CD4-positive, alpha-beta T cell treated with Interleukin-4 for 1 hour (primary cell): ENCODE data around the gene CAMK2A.
"Not testable (repeated sequence)": the region's sequence is repeated elsewhere in the genome, so short reads cannot be mapped to it uniquely, and the experiment has no call there.

Experiments
- DNase-seq, 2 donors: peaks; one replicate each; pipeline ENCODE4 v3.0.0-alpha.2; 2020 to 2022

The CAMK2A gene

GRCh38 chr5:150234576-150235499, 54.7 kb downstream of the CAMK2A start:
- no peak for DNase-seq

DNA sequence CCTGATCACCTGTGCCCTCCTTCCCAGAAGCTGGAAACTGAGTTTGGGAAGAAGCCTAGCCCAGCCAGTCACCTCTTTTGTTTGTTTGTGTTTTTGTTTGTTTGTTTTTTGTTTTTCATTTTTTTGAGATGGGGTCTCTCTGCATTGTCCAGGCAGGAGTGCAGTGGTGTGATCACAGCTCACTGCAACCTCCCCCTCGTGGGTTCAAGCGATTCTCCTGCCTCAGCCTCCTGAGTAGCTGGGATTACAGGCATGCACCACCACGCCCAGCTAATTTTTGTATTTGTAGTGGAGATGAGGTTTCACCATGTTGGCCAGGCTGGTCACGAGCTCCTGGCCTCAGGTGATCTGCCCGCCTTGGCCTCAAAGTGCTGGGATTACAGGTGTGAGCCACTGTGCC, 55.9 kb downstream of the CAMK2A start:
- not testable (repeated sequence) for DNase-seq

DNA sequence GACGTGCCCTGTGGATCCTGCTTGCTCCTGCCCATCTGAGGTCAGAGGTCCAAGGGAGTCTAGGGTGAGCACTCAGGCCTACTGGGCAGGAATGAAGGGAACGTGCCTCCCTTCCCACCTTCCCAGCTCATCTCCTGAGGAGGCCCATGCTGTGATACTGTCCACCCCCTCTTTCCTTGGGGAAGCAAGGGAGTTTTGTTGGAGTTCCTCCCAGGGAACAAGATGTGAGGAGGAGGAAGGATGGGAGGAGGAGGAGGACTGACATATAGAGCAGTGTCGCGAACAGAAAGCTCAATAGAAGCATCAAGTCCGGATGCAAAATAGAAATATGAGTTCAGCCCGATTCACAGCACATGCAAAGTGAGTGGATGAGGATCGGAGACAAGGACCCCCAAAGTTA, 58.7 kb downstream of the CAMK2A start:
- no peak for DNase-seq

GRCh38 chr5:150229571-150229970, 60.0 kb downstream of the CAMK2A start:
- DNase-seq: no peak

DNA sequence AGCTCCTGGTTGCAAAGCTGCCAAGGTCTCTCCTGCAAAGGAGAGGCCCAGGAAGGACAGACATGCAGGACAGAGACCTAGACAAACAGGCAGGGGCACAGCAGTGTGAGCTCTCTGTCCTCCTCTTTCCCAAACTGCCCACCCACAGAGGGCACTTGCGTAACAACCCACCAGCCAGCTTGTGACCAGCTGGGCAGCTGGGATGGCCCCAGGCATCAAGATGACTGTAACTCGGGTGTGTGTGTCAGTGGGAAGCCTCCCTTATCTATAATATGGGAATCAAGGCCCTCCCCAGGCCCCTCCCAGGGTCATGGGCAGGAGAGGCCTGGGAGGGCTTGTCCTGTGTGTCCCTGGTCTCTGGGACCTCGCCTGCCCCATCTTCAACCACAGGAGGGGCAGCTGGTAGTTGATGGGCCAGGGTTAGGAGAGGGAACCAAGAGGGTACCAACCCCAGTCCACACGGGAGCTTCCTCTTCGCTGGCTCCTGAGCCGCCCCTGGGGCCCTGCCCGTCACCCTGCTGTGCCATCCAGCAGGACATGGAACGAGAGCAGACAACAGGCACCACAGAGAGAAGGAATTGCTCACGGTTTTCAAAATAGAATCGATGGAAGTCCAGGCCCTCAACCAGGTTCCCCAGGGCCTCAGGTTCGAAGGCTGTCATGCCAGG, 61.8 kb downstream of the CAMK2A start:
- DNase-seq: no peak

DNA sequence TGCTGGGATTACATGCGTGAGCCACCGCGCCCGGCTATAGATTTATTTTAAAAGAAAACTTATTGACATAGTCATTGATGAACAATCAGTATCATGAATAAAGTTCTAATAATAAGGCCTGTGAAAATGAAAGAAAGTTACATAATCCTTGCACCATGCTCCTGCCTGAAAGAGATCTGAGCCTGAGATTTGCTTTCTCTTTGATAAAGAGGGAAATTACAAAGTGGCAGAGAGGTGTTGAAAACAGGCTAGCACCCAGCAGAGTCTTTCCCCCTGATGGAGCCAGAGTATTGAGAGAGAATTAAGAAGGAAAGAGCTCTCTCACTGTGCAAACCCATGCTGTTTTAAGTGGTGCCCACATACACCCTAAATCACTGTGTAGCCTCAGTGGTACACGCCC, 62.5 kb downstream of the CAMK2A start:
- DNase-seq: no peak

DNA sequence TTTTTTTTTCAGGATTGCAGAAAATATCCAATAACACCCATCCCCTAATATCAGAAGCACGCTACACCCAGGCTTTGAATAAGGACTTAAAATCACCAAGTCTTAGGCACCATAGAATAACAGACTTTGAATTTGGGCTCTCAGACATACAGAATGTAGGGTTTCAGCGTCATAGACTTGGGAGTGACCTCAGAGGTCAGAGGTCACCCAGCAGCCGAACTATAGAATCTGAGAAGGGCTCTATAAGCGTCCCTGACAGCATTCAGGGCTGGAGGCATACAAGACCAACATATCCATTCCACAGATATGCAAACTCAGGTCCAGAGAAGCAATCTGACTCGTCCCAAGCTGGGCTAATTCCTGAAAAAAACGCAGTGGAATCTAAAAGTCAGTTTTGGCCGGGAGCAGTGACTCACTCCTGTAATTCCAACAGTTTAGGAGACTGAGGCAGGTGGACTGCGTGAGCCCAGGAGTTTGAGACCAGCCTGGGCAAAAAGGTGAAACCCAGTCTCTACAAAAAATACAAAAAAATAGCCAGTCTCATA, 65.0 kb downstream of the CAMK2A start:
- DNase-seq: no peak

GRCh38 chr5:150223474-150223873, 66.1 kb downstream of the CAMK2A start:
- no peak for DNase-seq

- DNase-seq: no peak
These were observed 66.7 kb downstream of the CAMK2A start for GRCh38 chr5:150222906-150223305.

DNA sequence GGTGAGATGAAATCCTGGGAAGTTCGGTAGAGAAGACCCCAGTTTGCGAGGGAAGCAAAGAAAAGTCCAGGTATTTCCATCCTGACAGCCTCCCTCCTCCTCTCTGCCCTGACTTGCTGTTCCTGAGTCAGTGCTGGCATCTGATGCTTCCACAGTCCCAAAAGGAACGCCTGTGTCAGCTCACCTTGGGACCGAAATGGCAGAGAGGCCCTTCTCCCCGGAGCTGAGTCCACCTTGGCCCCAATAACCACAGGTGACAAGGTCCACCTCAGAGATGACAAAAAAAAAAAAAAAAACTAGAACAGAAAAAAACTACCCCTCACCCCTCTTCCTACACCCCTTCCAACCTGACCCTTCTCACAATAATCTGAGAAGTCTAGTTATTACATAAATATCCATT, 68.1 kb downstream of the CAMK2A start:
- no peak for DNase-seq

GRCh38 chr5:150219861-150220260, 69.7 kb downstream of the CAMK2A start:
- no peak for DNase-seq

DNA sequence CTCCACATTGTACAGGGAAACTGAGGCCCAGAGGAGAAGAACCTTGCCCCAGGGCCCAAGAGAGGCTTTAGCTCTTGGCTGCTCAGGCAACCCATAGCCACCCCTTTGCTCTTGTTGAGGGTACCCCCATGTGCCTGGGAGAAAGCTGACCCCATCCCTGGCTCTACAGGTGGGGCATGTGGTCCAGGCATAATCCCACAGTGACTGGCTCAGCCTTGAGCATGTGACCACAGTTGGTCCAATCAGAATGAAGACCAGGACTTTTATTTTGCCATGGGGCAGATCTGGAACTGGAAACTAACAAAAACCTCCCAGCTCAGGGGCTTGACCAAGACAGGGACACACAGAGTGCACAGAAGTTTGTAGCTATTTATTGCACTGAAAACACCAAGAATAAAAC, 70.4 kb downstream of the CAMK2A start:
- no peak for DNase-seq

- no peak for DNase-seq
These were observed 70.9 kb downstream of the CAMK2A start for GRCh38 chr5:150218693-150219035.

DNA sequence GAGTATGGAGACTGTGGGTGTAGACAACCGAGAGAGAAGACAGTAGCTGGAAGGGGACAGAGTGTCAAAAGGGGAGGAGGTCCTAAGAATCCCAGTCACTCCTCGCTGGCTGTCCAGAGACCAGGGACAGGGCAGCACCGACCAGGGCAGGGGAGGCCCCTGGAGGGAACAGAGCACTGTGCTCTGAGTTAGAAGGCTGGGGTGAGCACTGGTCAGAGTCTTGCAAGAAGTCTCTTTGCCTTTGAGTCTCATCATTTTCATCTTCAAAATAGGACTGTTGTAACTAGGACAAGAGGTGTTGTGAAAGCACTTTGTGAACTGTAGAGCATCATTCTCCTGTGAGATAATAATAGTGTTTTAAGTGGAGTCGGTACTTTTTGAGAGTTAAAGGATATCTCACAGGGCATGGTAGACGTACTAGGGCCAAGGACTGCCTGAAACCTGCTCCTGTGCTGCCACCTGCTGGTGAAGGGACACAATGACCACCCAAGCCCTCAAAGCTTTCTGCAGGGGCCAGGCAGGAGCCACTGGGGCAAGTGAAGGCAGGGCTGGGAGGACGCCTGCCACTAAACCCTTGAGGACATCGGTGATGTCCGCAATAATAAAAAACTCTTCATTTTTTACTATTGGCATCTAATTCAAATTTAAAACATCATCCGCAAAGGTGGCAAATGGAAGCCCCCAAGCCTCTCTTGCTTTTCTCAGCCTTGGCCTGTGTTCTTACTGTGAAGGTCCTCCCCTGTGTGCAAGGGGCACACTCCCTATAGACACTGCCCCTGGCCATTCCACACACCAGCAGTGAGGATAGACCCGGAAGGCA, 71.5 kb downstream of the CAMK2A start:
- DNase-seq: peak; percentile 77 to 81

- DNase-seq: no peak
These were observed 72.5 kb downstream of the CAMK2A start for GRCh38 chr5:150217038-150217437.

- DNase-seq: no peak
These were observed 73.3 kb downstream of the CAMK2A start for GRCh38 chr5:150215979-150216944.

GRCh38 chr5:150214289-150214688, 75.3 kb downstream of the CAMK2A start:
- DNase-seq: no peak

- no peak for DNase-seq
These were observed 76.0 kb downstream of the CAMK2A start for GRCh38 chr5:150213530-150213929.

GRCh38 chr5:150211156-150212030, 78.2 kb downstream of the CAMK2A start:
- DNase-seq: no peak

GRCh38 chr5:150210644-150211043, 78.9 kb downstream of the CAMK2A start:
- no peak for DNase-seq

GRCh38 chr5:150209099-150209635, 80.4 kb downstream of the CAMK2A start:
- peak; percentile 24 to 40 for DNase-seq
